ENCODE measurements around the gene RPL27A. TPM values are rescaled to one million over a fixed set of nuclear protein-coding genes. Genes with fewer than 3 reads are reported as not detected.

The RPL27A gene
- total RNA-seq, 1 donor from 2014 or later: 748 TPM

GRCh38 chr11:8640267-8640906, 42.2 kb upstream of the RPL27A start:
- Mint-ChIP-seq H3K4me1 (ENCODE audit: low read depth) (no peaks in the 10 kb centered on the region), H3K9me3 (ENCODE audit: low read depth) (peaks cover 8% of the 10 kb centered on the region), H3K36me3 (ENCODE audit: insufficient read depth) (peaks cover 15% of the 10 kb centered on the region), H3K27me3 (no peaks in the 10 kb centered on the region), H3K4me3 (ENCODE audit: low read depth) (no peak overlapping the region), H3K27ac (no peak overlapping the region)
- no peak for DNase-seq (ENCODE audit: low spot score, unreplicated experiment)
- TF ChIP-seq CTCF (IDR thresholded peaks at IDR 0.05; ENCODE audit: unreplicated experiment): no peak

- H3K27me3 Mint-ChIP-seq: no peaks in the 10 kb centered on the region
- no peak for DNase-seq (ENCODE audit: low spot score, unreplicated experiment)
- no peak overlapping the region for H3K27ac Mint-ChIP-seq
- H3K4me1 Mint-ChIP-seq (ENCODE audit: low read depth): no peaks in the 10 kb centered on the region
- peaks cover 10% of the 10 kb centered on the region for H3K36me3 Mint-ChIP-seq (ENCODE audit: insufficient read depth)
- H3K4me3 Mint-ChIP-seq (ENCODE audit: low read depth): no peak overlapping the region
- H3K9me3 Mint-ChIP-seq (ENCODE audit: low read depth): peaks cover 5% of the 10 kb centered on the region
- no peak for TF ChIP-seq CTCF (IDR thresholded peaks at IDR 0.05; ENCODE audit: unreplicated experiment)
These were observed 41.3 kb upstream of the RPL27A start for GRCh38 chr11:8641332-8641731.

- no peaks in the 10 kb centered on the region for H3K9me3 Mint-ChIP-seq (ENCODE audit: low read depth)
- peaks cover 4% of the 10 kb centered on the region for H3K36me3 Mint-ChIP-seq (ENCODE audit: insufficient read depth)
- TF ChIP-seq CTCF (IDR thresholded peaks at IDR 0.05; ENCODE audit: unreplicated experiment): no peak
- no peak overlapping the region for H3K27ac Mint-ChIP-seq
- DNase-seq (ENCODE audit: low spot score, unreplicated experiment): no peak
- no peaks in the 10 kb centered on the region for H3K4me1 Mint-ChIP-seq (ENCODE audit: low read depth)
- no peaks in the 10 kb centered on the region for H3K27me3 Mint-ChIP-seq
- no peak overlapping the region for H3K4me3 Mint-ChIP-seq (ENCODE audit: low read depth)
These were observed 40.3 kb upstream of the RPL27A start for GRCh38 chr11:8642196-8642841.

- Mint-ChIP-seq H3K27me3 (no peaks in the 10 kb centered on the region), H3K4me1 (ENCODE audit: low read depth) (no peaks in the 10 kb centered on the region), H3K36me3 (ENCODE audit: insufficient read depth) (peaks cover 3% of the 10 kb centered on the region), H3K27ac (no peak overlapping the region), H3K4me3 (ENCODE audit: low read depth) (no peak overlapping the region), H3K9me3 (ENCODE audit: low read depth) (no peaks in the 10 kb centered on the region)
- DNase-seq (ENCODE audit: low spot score, unreplicated experiment): no peak
- no peak for TF ChIP-seq CTCF (IDR thresholded peaks at IDR 0.05; ENCODE audit: unreplicated experiment)
These were observed 35.7 kb upstream of the RPL27A start for GRCh38 chr11:8646873-8647272.

GRCh38 chr11:8649361-8649760, 33.2 kb upstream of the RPL27A start:
- TF ChIP-seq CTCF (IDR thresholded peaks at IDR 0.05; ENCODE audit: unreplicated experiment): no peak
- no peak for DNase-seq (ENCODE audit: low spot score, unreplicated experiment)
- no peak overlapping the region for H3K27ac Mint-ChIP-seq
- H3K27me3 Mint-ChIP-seq: no peaks in the 10 kb centered on the region
- H3K9me3 Mint-ChIP-seq (ENCODE audit: low read depth): no peaks in the 10 kb centered on the region
- no peaks in the 10 kb centered on the region for H3K4me1 Mint-ChIP-seq (ENCODE audit: low read depth)
- H3K4me3 Mint-ChIP-seq (ENCODE audit: low read depth): no peak overlapping the region
- peaks cover 3% of the 10 kb centered on the region for H3K36me3 Mint-ChIP-seq (ENCODE audit: insufficient read depth)
